Ovary (tissue), 10 donors: ENCODE results near the gene TAF13. TPM values are rescaled to one million over a fixed set of nuclear protein-coding genes. Genes with fewer than 3 reads are reported as not detected.

Experiments used
- DNase-seq, 5 donors: peaks; one replicate each; pipeline ENCODE4 v3.0.0-alpha.2; 2019 to 2020
- H3K27ac ChIP-seq, 2 donors: fragments of 200-600 bp; one replicate each; pipeline versions ENCODE4 v1.5.1 to v1.8.0; 2019 to 2022
- H3K27me3 ChIP-seq: fragments of 200-600 bp; one replicate; pipeline ENCODE4 v1.8.0; 2022
- H3K36me3 ChIP-seq: fragments of 200-600 bp; sonication (generic); one replicate; pipeline ENCODE4 v1.5.1; 2019
- H3K4me1 ChIP-seq: one replicate; pipeline ENCODE4 v1.8.1; 2013; ENCODE audit warnings: mild to moderate bottlenecking, moderate library complexity; ENCODE audit not compliant: insufficient read depth
- H3K4me3 ChIP-seq: fragments of 200-600 bp; sonication (generic); one replicate; pipeline ENCODE4 v1.5.1; 2017
- H3K9me3 ChIP-seq, 2 donors: fragments of 200-600 bp in 1 of 2; sonication (generic) in 1 of 2; one replicate each; pipeline versions ENCODE4 v1.5.1 to v1.8.1; 2013 to 2019; ENCODE audit warnings: mild to moderate bottlenecking in 1 of 2, moderate library complexity in 1 of 2
- EP300 ChIP-seq: sonication (generic); formaldehyde crosslinking; IDR thresholded peaks from one replicate; pipeline ENCODE4 v1.6.1; 2017; ENCODE audit warnings: antibody characterized with exemption
- POLR2A ChIP-seq: fragments of 450-650 bp; IDR thresholded peaks from one replicate; pipeline ENCODE4 v1.6.1; 2017; ENCODE audit warnings: antibody characterized with exemption, mild to moderate bottlenecking, moderate library complexity
- WGBS, 3 donors: extraction: QIAGEN DNeasy Blood & Tissue Kit in 1 of 3; methylation state at CpG; one replicate each; pipeline versions ENCODE4 v1.1.5 to v1.1.7; 2013 to 2017; 5-methylcytosine and 5-hydroxymethylcytosine counted together
- intact Hi-C, 4 donors: fragments of 100-400 bp; cut with DNase I; formaldehyde crosslinking; loops; one replicate each; pipeline versions ENCODE4 v1.11.0 to v1.15.1; 2022 to 2023
- long read RNA-seq, 3 donors: library from polyadenylated mRNA in 2 of 3; unstranded in 2 of 3; transcript quantifications; one replicate each; pipeline ENCODE4 v2.0.0 and lab custom pipeline, GENCODE V29; 2021 to 2026
- polyA plus RNA-seq, 2 donors: library from polyadenylated mRNA; stranded (reverse); fragments of 200-250 nt in 1 of 2; fragments of 350-450 nt in 1 of 2; fragmentation: Illumina TruSeq in 1 of 2; extraction: RNeasy Lipid Tissue Mini Kit (QIAGEN cat#74804) in 1 of 2; gene quantifications; one replicate each; pipeline ENCODE4 v1.2.3, GENCODE V29; 2013 to 2014
- total RNA-seq, 7 donors: library from RNA; depleted of rRNA in 2 of 7; stranded (reverse); fragments of >200 nt in 2 of 7; fragmentation: NEBNext Ultra II Directional in 3 of 7; extraction: Animal tissue kit (Norgen Biotek cat#: 25700) in 3 of 7; gene quantifications; one replicate each; pipeline versions ENCODE4 v1.1.0 to v1.2.4, GENCODE V29; 2016 to 2023
- TF ChIP-seq, protein P1 (sequence below), 3 donors: fragments of 450-650 bp in 2 of 3; fragments of 200-600 bp in 1 of 3; IDR thresholded peaks; one replicate each; pipeline versions ENCODE4 v1.5.1 to v1.8.0; 2016 to 2022; ENCODE audit warnings: antibody characterized with exemption in 3 of 3, mild to moderate bottlenecking in 1 of 3
- donor health status: DM: no; HTN: no; CAD: no; lungs with moderate emphysema.
- donor health status: DM: no; HTN: no; CAD: no.
- donor health status: Bipolar disorder and iron deficiency.
- donor health status: DM: yes; HTN: yes; CAD: no.
- donor health status: DM: no; HTN: no; CAD: no.
- donor health status: DM: yes; HTN: yes; CAD: no.

TAF13 gene, protein sequence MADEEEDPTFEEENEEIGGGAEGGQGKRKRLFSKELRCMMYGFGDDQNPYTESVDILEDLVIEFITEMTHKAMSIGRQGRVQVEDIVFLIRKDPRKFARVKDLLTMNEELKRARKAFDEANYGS
- 10 to 100 TPM in 6 of 7 donors, 1 to 10 TPM in 1; 6.6 to 23.4 (median 19.5) TPM for total RNA-seq
- polyA plus RNA-seq, result 10 to 100 TPM; 10.2 to 29.2 TPM
- long read RNA-seq, donor 1, partial matches to known transcripts, result 1 of 3 reads
- long read RNA-seq, donor 1, other reads (novel, unspliced or antisense), result 2 of 3 reads
- long read RNA-seq, donor 2, partial matches to known transcripts, result 29 of 31 reads
- long read RNA-seq, donor 2, other reads (novel, unspliced or antisense), result 0 of 31 reads
- long read RNA-seq, donor 3, result 0 reads

DNA sequence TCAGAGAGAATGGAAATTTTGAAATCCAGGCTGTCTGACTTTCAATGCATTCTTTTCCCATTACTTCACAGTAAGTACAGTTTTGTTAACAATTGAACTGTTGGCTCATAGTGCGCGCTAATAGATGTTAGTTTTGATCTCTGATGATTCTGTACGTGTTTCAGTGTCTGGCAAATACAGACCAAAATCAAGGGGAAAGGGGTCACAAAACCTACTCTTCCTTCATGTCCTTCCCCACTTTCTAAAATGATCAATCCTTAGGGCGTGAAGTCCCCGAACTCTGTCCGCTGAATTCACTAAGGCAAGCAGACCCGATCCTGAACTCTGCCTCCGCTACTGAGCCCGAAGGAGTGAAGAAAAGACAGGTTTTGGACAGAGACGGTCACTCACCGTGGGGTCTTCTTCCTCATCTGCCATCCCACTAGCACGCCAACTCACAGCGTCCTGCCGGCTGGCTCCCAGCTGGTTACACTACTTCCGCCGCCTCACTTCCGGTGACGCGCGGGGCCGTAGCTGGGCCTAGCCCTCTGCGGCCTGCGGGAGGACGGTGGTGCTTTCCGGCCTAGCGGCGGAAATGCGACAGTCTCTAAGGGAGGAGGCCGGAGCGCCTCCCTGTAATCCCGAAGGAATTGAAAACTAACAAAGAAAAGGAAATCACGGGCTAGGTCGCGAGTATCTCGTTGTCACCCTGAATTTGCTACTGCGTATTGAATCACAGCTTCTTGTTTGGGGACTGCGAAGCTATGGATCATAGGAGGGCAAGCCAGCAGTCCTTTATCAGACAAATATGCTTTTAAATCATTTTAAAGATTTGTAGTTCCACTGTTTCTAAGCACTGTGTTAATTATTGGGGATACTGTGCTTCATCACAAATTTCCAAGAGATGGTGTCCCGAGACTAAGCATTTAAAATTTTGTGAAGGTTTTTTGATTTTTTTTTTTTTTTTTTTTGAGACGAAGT, at the start of gene TAF13:
Gene TAF13, minus strand, starts transcription at position 473 of the 960 bp plus-strand sequence. Its CDS starts 56 bp downstream, at position 417.
- Histone ChIP-seq H3K27me3 (no peaks in the 10 kb centered on the region), H3K4me1 (peaks cover 1% of the 10 kb centered on the region), H3K36me3 (no peaks in the 10 kb centered on the region), H3K27ac (peak within 1 kb of the TSS; percentile 15 to 89), H3K9me3 (no peaks in the 10 kb centered on the region), H3K4me3 (peak within 1 kb of the TSS; percentile 57)
- WGBS, 3 donors, result 4 to 5% (median 4%) methylated on average over 39 of the region's 39 CpGs
- DNase-seq, result peak; percentile 93 to 95 (median 93)
- intact Hi-C loops, result loop anchor here in 1 of 4 donors (5.0 kb wide), 1 partner anchor 34 kb away; the partner anchor contains the start of gene WDR47
- TF ChIP-seq POLR2A (peak; percentile 92), EP300 (no peak)
- TF ChIP-seq, protein P1, sequence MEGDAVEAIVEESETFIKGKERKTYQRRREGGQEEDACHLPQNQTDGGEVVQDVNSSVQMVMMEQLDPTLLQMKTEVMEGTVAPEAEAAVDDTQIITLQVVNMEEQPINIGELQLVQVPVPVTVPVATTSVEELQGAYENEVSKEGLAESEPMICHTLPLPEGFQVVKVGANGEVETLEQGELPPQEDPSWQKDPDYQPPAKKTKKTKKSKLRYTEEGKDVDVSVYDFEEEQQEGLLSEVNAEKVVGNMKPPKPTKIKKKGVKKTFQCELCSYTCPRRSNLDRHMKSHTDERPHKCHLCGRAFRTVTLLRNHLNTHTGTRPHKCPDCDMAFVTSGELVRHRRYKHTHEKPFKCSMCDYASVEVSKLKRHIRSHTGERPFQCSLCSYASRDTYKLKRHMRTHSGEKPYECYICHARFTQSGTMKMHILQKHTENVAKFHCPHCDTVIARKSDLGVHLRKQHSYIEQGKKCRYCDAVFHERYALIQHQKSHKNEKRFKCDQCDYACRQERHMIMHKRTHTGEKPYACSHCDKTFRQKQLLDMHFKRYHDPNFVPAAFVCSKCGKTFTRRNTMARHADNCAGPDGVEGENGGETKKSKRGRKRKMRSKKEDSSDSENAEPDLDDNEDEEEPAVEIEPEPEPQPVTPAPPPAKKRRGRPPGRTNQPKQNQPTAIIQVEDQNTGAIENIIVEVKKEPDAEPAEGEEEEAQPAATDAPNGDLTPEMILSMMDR (IDR thresholded peaks at IDR 0.05), result peak in 2 of 3 donors; percentile 60 to 64

DNA sequence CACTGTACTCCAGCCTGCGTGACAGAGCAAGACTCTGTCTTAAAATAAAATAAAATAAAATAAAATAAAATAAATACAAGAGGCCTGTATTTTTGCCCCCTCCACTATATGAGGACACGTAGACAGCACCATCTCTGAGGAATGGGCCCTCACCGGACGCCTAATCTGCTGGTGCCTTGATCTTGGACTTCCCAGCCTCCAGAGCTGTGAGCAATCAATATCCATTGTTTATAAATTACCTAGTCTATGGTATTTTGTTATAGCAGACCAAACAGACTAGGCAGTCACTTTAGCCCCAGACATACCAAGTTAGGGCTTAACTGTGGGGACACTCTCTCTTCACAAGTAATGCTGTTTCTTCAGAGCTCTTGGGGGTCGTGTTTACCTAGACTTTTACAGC, 44.6 kb upstream of the TAF13 start:
- H3K9me3 ChIP-seq, result no peaks in the 10 kb centered on the region
- TF ChIP-seq POLR2A (no peak), EP300 (no peak)
- TF ChIP-seq, protein P1 (IDR thresholded peaks at IDR 0.05), result no peak
- DNase-seq, result no peak
- no peaks in the 10 kb centered on the region for H3K4me1 ChIP-seq
- H3K4me3 ChIP-seq, result no peak overlapping the region
- intact Hi-C loops, result no loop called here
- no peaks in the 10 kb centered on the region for H3K36me3 ChIP-seq
- 92 to 95% (median 94%) methylated on average over 5 of the region's 5 CpGs for WGBS, 3 donors
- H3K27me3 ChIP-seq, result no peaks in the 10 kb centered on the region
- H3K27ac ChIP-seq, result no peak overlapping the region

DNA sequence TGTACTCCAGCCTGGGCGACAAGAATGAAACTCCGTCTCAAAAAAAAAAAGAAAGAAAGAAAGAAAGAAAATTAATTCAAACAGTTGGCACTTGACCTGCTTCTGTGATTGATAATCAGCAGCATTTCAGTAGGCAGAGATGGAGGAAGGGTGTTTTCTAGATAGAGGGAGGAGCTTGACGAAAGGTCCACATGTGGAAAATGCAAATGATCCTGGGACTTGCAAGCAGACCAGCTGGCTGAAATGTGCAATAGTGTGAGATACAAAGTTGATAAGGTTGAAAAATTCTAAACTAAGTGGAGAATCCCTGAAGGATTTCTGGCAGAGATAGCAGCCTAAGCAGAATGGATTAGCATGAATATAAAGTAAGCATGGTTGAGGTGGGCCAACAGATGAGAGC, 42.3 kb upstream of the TAF13 start:
- Histone ChIP-seq H3K27ac (no peak overlapping the region), H3K27me3 (no peaks in the 10 kb centered on the region), H3K4me1 (peaks cover 2% of the 10 kb centered on the region), H3K36me3 (no peaks in the 10 kb centered on the region), H3K4me3 (no peak overlapping the region), H3K9me3 (no peaks in the 10 kb centered on the region)
- no peak for DNase-seq
- intact Hi-C loops, result loop anchor here in 2 of 4 donors (10.0 kb wide), 3 partner anchors 93 to 153 kb away; partner anchors contain the start of gene CLCC1 (in 1 of the 2)
- WGBS, 3 donors, result 81 to 88% (median 83%) methylated on average over 3 of the region's 3 CpGs
- TF ChIP-seq EP300, result no peak
- no peak for TF ChIP-seq POLR2A
- TF ChIP-seq, protein P1 (IDR thresholded peaks at IDR 0.05), result no peak

DNA sequence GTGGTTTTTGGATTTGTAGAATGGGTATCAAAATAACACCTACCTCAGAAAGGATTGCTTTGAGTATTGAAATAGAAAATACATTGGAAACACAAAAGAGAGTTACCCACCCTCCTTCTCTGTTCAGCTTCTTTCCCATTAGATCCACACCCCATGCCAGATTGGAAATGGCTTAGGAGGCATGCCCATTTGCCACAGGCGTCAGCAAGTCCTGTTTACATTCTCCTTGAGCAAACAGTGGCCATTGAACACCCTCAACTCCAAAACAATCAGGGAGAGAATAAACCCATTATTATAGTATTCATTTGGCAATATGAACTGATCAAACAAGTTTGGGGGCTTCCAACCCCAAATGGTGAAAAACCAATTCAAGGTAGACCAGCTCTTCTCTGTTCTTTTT, 40.5 kb upstream of the TAF13 start:
- intact Hi-C loops, result loop anchor here in 2 of 4 donors (10.0 kb wide), 3 partner anchors 91 to 151 kb away; partner anchors contain the start of gene CLCC1 (in 1 of the 2)

More for the DNA sequence above, 40.5 kb upstream of the TAF13 start:
- TF ChIP-seq POLR2A (no peak), EP300 (no peak)
- TF ChIP-seq, protein P1 (IDR thresholded peaks at IDR 0.05), result no peak
- H3K9me3 ChIP-seq, result no peaks in the 10 kb centered on the region
- DNase-seq, result no peak
- H3K4me3 ChIP-seq, result no peak overlapping the region
- H3K27me3 ChIP-seq, result no peaks in the 10 kb centered on the region
- no peaks in the 10 kb centered on the region for H3K36me3 ChIP-seq
- WGBS, 3 donors, result 53 to 81% (median 54%) methylated on average over 1 of the region's 1 CpG
- H3K4me1 ChIP-seq, result peaks cover 5% of the 10 kb centered on the region
- no peak overlapping the region for H3K27ac ChIP-seq
